Gastrocnemius medialis (tissue), 4 donors: Measurements from ENCODE around the gene ERC1. TPM values are rescaled to one million over a fixed set of nuclear protein-coding genes. Genes with fewer than 3 reads are reported as not detected.

Experiments
- ATAC-seq, 2 donors: fragments of 150-250 bp; one replicate each; pipeline ENCODE4 v1.9.1; 2016
- DNase-seq, 2 donors: peaks; one replicate each; pipeline ENCODE4 v3.0.0-alpha.2; 2019
- H3K27ac ChIP-seq, 4 donors: fragments of 200-600 bp; sonication (generic); 1 replicate in 1 of 4; 2 replicates in 3 of 4; pipeline ENCODE4 v1.5.1; 2016 to 2018; ENCODE audit warnings: mild to moderate bottlenecking in 2 of 4, moderate library complexity in 1 of 4
- H3K27me3 ChIP-seq, 3 donors: fragments of 200-600 bp; sonication (generic) in 2 of 3; 1 replicate in 1 of 3; 2 replicates in 2 of 3; pipeline versions ENCODE4 v1.5.1 to v1.6.0; 2016 to 2019; ENCODE audit warnings: mild to moderate bottlenecking in 1 of 3, moderate library complexity in 1 of 3
- H3K36me3 ChIP-seq, 2 donors: fragments of 200-600 bp; sonication (generic) in 1 of 2; one replicate each; pipeline ENCODE4 v1.5.1; 2017 to 2018
- H3K4me1 ChIP-seq, 2 donors: fragments of 200-600 bp; sonication (generic) in 1 of 2; one replicate each; pipeline ENCODE4 v1.5.1; 2016 to 2017; ENCODE audit warnings: mild to moderate bottlenecking in 2 of 2
- H3K4me3 ChIP-seq, 4 donors: fragments of 200-600 bp; sonication (generic) in 3 of 4; 1 replicate in 1 of 4; 2 replicates in 3 of 4; pipeline ENCODE4 v1.5.1; 2016 to 2019; ENCODE audit warnings: mild to moderate bottlenecking in 2 of 4
- H3K9me3 ChIP-seq, 3 donors: fragments of 200-600 bp; sonication (generic) in 2 of 3; 1 replicate in 1 of 3; 2 replicates in 2 of 3; pipeline ENCODE4 v1.5.1; 2016 to 2019
- CTCF ChIP-seq, 5 experiments: fragments of 450-650 bp in 3 of 5; fragments of 200-600 bp in 2 of 5; sonication (generic) in 2 of 5; IDR thresholded peaks in 4 of 5; conservative IDR thresholded peaks in 1 of 5; 1 replicate in 4 of 5; 2 replicates in 1 of 5; pipeline ENCODE4 v1.5.1; 2016 to 2019; ENCODE audit warnings: antibody characterized with exemption in 5 of 5, mild to moderate bottlenecking in 3 of 5, moderate library complexity in 3 of 5
- POLR2A ChIP-seq, 2 donors: fragments of 450-650 bp; IDR thresholded peaks; one replicate each; pipeline ENCODE4 v1.6.1; 2017; ENCODE audit warnings: antibody characterized with exemption in 2 of 2, mild to moderate bottlenecking in 2 of 2, moderate library complexity in 2 of 2
- in situ Hi-C, 4 donors: fragments of 200-750 bp; cut with MboI; loops; one replicate each; pipeline versions ENCODE4 v1.15.0 to v1.8.0; 2017; ENCODE audit warnings: low sequenced_read_pairs in 4 of 4
- intact Hi-C: fragments of 100-400 bp; cut with DNase I; formaldehyde crosslinking; loops from one replicate; pipeline ENCODE4 v1.15.1; 2023; ENCODE audit warnings: low total_unique reads
- total RNA-seq, 4 donors: library from RNA; depleted of rRNA; stranded (reverse); fragments of >200 nt; gene quantifications; one replicate each; pipeline versions ENCODE4 v1.1.0 to v1.2.3, GENCODE V29; 2016

ERC1 gene
- total RNA-seq, 4 donors from 2014 or later: 20.3 to 39.1 (median 23.5) TPM

- DNase-seq (no peak), ATAC-seq (no peak)
- H3K27ac ChIP-seq: no peak overlapping the region
- no peak for TF ChIP-seq POLR2A (IDR thresholded peaks at IDR 0.05)
- TF ChIP-seq CTCF (IDR thresholded peaks at IDR 0.05 in 4 of 5, conservative IDR thresholded peaks at IDR 0.05 in 1 of 5): no peak
- no peaks in the 10 kb centered on the region for H3K36me3 ChIP-seq
- in situ Hi-C loops: no loop called here
- H3K4me1 ChIP-seq: peaks cover 7 to 12% of the 10 kb centered on the region in 2 donors
- H3K4me3 ChIP-seq: no peak overlapping the region
- H3K9me3 ChIP-seq: no peaks in the 10 kb centered on the region
- no peaks in the 10 kb centered on the region for H3K27me3 ChIP-seq
- intact Hi-C loops: no loop called here
Observed at GRCh38 chr12:1467710-1468109, 476.7 kb downstream of the ERC1 start.

- no peaks in the 10 kb centered on the region for H3K27me3 ChIP-seq
- peaks cover 2 to 7% of the 10 kb centered on the region in 2 donors for H3K4me1 ChIP-seq
- intact Hi-C loops (no loop called here), in situ Hi-C loops (no loop called here)
- TF ChIP-seq POLR2A (IDR thresholded peaks at IDR 0.05): no peak
- no peak for TF ChIP-seq CTCF (IDR thresholded peaks at IDR 0.05 in 4 of 5, conservative IDR thresholded peaks at IDR 0.05 in 1 of 5)
- H3K4me3 ChIP-seq: no peak overlapping the region
- no peak for ATAC-seq
- DNase-seq: no peak
- no peaks in the 10 kb centered on the region for H3K36me3 ChIP-seq
- no peak overlapping the region for H3K27ac ChIP-seq
- H3K9me3 ChIP-seq: no peaks in the 10 kb centered on the region
Observed at GRCh38 chr12:1469070-1469469, 478.0 kb downstream of the ERC1 start.

GRCh38 chr12:1470051-1470450 is 479.0 kb downstream of the ERC1 start:
- no peaks in the 10 kb centered on the region for H3K27me3 ChIP-seq
- no peak for DNase-seq
- no peak for ATAC-seq
- in situ Hi-C loops (no loop called here), intact Hi-C loops (no loop called here)
- no peak overlapping the region for H3K27ac ChIP-seq
- no peaks in the 10 kb centered on the region for H3K9me3 ChIP-seq
- H3K4me3 ChIP-seq: no peak overlapping the region
- H3K36me3 ChIP-seq: no peaks in the 10 kb centered on the region
- TF ChIP-seq CTCF (IDR thresholded peaks at IDR 0.05 in 4 of 5, conservative IDR thresholded peaks at IDR 0.05 in 1 of 5) (no peak), POLR2A (IDR thresholded peaks at IDR 0.05) (no peak)
- H3K4me1 ChIP-seq: peaks cover 11 to 17% of the 10 kb centered on the region in 2 donors

GRCh38 chr12:1471224-1471623 is 480.2 kb downstream of the ERC1 start:
- H3K9me3 ChIP-seq: no peaks in the 10 kb centered on the region
- DNase-seq: no peak
- H3K27me3 ChIP-seq: no peaks in the 10 kb centered on the region
- no peak for TF ChIP-seq POLR2A (IDR thresholded peaks at IDR 0.05)
- TF ChIP-seq CTCF (IDR thresholded peaks at IDR 0.05 in 4 of 5, conservative IDR thresholded peaks at IDR 0.05 in 1 of 5): no peak
- intact Hi-C loops (no loop called here), in situ Hi-C loops (no loop called here)
- H3K36me3 ChIP-seq: no peaks in the 10 kb centered on the region
- peaks cover 14 to 19% of the 10 kb centered on the region in 2 donors for H3K4me1 ChIP-seq
- H3K4me3 ChIP-seq: no peak overlapping the region
- no peak for ATAC-seq
- no peak overlapping the region for H3K27ac ChIP-seq

GRCh38 chr12:1473418-1473817 is 482.4 kb downstream of the ERC1 start:
- intact Hi-C loops (no loop called here), in situ Hi-C loops (no loop called here)
- Histone ChIP-seq H3K4me1 (peaks cover 14 to 19% of the 10 kb centered on the region in 2 donors), H3K9me3 (no peaks in the 10 kb centered on the region), H3K27me3 (no peaks in the 10 kb centered on the region), H3K36me3 (no peaks in the 10 kb centered on the region), H3K4me3 (no peak overlapping the region), H3K27ac (no peak overlapping the region)
- ATAC-seq: no peak
- DNase-seq: no peak
- TF ChIP-seq CTCF (IDR thresholded peaks at IDR 0.05 in 4 of 5, conservative IDR thresholded peaks at IDR 0.05 in 1 of 5) (no peak), POLR2A (IDR thresholded peaks at IDR 0.05) (no peak)
